T-helper 1 cell treated with Interleukin-12 subunit alpha and Interleukin-12 subunit beta and Interleukin-4 antibody, amounts not matched to agents 30 μg/mL and 1 μg/mL, for 36 hours (primary cell): Measurements from ENCODE around the gene TPCN1.

ENCODE experiments used
- H3K27ac Mint-ChIP-seq: one replicate; pipeline ENCODE4 v1.8.0; 2021; ENCODE audit warnings: mild to moderate bottlenecking, mixed read lengths
- H3K27me3 Mint-ChIP-seq: one replicate; pipeline ENCODE4 v1.8.0; 2021; ENCODE audit warnings: low read depth, mixed read lengths
- H3K36me3 Mint-ChIP-seq: one replicate; pipeline ENCODE4 v1.8.0; 2021; ENCODE audit warnings: low read depth, mixed read lengths
- H3K4me1 Mint-ChIP-seq: one replicate; pipeline ENCODE4 v1.8.0; 2021; ENCODE audit warnings: low read depth, mixed read lengths
- H3K4me3 Mint-ChIP-seq: one replicate; pipeline ENCODE4 v1.8.0; 2021; ENCODE audit warnings: mild to moderate bottlenecking, moderate library complexity, mixed read lengths
- H3K9me3 Mint-ChIP-seq: one replicate; pipeline ENCODE4 v1.8.0; 2021; ENCODE audit warnings: mixed read lengths

Gene TPCN1

GRCh38 chr12:113315358-113315757 is 94.1 kb downstream of the TPCN1 start:
- no peaks in the 10 kb centered on the region for H3K27me3 Mint-ChIP-seq
- H3K4me3 Mint-ChIP-seq, result no peak overlapping the region
- H3K36me3 Mint-ChIP-seq, result peaks cover 38% of the 10 kb centered on the region
- H3K27ac Mint-ChIP-seq, result no peak overlapping the region
- no peaks in the 10 kb centered on the region for H3K9me3 Mint-ChIP-seq
- peaks cover 7% of the 10 kb centered on the region for H3K4me1 Mint-ChIP-seq

DNA sequence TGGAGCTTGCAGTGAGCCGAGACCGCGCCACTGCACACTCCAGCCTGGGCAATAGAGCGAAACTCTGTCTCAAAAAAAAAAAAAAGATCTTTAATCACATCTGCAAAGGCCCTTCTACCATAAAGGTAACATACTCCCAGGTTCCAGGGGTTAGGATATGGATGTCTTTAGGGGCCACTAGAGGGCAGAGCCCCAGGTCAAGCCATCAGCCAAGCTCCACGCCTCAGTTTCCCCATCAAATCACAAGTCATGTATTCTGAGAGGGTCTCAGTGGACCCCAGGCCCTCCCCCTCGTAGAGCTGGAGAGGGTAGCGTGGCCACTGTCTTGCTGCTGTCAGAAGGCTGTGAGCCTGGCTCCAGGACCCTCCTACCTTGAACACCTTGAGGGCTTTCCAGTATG is 94.9 kb downstream of the TPCN1 start:
- Mint-ChIP-seq H3K4me1 (peaks cover 3% of the 10 kb centered on the region), H3K27ac (no peak overlapping the region), H3K4me3 (no peak overlapping the region), H3K36me3 (peaks cover 36% of the 10 kb centered on the region), H3K9me3 (no peaks in the 10 kb centered on the region), H3K27me3 (no peaks in the 10 kb centered on the region)

GRCh38 chr12:113317122-113317521 is 95.9 kb downstream of the TPCN1 start:
- Mint-ChIP-seq H3K4me1 (peaks cover 3% of the 10 kb centered on the region), H3K36me3 (peaks cover 37% of the 10 kb centered on the region), H3K27me3 (no peaks in the 10 kb centered on the region), H3K4me3 (no peak overlapping the region), H3K9me3 (no peaks in the 10 kb centered on the region), H3K27ac (no peak overlapping the region)

- peaks cover 46% of the 10 kb centered on the region for H3K36me3 Mint-ChIP-seq
These were observed 96.9 kb downstream of the TPCN1 start for GRCh38 chr12:113318046-113318656.

DNA sequence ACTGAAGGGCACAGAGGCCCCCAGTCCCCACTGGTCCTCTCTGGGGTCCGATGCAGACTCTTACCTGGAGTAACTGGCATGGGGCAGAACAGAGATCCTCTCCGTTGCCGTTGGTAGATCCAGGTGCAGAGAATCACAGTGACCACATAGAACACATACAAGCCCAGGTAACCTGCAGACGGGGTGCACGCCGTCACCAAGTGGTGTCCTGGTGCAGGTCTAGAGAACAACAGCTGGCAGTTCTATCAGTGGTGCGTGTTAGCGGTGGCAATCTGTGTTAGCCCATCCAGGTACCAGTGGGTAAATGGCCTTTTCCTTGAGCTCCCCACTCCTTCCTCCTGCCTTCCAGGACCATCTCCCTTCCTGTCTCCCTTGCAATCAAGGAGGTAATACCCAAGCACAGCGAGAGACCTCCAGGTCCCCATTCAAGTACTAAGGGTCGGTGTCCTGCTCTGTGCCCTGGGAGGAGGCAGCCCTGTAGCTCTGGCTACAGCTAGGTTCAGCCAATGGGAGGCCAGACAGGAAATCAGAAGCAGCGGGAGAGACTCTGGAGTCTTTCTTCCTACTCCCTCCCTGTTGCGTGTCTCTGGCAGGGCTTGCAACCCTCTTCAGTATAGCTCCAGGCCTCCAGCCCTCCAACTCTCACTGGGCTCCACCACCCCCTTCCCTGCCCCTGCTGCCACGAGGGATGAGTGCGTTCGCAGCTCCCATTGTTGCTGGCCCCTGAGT is 97.8 kb downstream of the TPCN1 start:
- Mint-ChIP-seq H3K4me1 (peaks cover 9% of the 10 kb centered on the region), H3K36me3 (peaks cover 44% of the 10 kb centered on the region), H3K4me3 (no peak overlapping the region), H3K9me3 (no peaks in the 10 kb centered on the region), H3K27me3 (no peaks in the 10 kb centered on the region), H3K27ac (no peak overlapping the region)

More at GRCh38 chr12:113318046-113318656, 96.9 kb downstream of the TPCN1 start:
- peaks cover 5% of the 10 kb centered on the region for H3K4me1 Mint-ChIP-seq
- no peaks in the 10 kb centered on the region for H3K9me3 Mint-ChIP-seq
- no peaks in the 10 kb centered on the region for H3K27me3 Mint-ChIP-seq
- no peak overlapping the region for H3K4me3 Mint-ChIP-seq
- no peak overlapping the region for H3K27ac Mint-ChIP-seq

DNA sequence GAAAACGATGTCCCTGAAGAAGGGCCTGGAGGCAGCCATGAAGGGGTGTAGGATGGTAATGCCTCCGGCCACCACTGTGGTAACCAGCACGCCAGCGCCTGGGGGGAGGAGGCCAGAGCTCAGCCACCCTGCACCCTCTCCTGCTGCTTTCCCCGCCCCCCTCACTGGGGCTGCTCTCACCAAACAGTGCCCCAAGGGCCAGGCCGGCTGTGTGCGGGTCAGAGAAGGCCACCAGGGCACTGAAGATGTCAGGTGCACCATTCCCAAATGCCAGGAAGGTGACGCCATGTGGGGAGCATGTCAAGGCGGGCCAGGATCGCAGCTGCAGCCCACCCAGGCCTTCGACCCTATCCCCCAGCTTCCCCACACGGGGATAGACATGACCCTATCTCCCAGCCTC is 99.1 kb downstream of the TPCN1 start:
- H3K27me3 Mint-ChIP-seq, result no peaks in the 10 kb centered on the region
- H3K27ac Mint-ChIP-seq, result no peak overlapping the region
- peaks cover 41% of the 10 kb centered on the region for H3K36me3 Mint-ChIP-seq
- H3K4me3 Mint-ChIP-seq, result no peak overlapping the region
- H3K4me1 Mint-ChIP-seq, result peaks cover 6% of the 10 kb centered on the region
- H3K9me3 Mint-ChIP-seq, result no peaks in the 10 kb centered on the region

DNA sequence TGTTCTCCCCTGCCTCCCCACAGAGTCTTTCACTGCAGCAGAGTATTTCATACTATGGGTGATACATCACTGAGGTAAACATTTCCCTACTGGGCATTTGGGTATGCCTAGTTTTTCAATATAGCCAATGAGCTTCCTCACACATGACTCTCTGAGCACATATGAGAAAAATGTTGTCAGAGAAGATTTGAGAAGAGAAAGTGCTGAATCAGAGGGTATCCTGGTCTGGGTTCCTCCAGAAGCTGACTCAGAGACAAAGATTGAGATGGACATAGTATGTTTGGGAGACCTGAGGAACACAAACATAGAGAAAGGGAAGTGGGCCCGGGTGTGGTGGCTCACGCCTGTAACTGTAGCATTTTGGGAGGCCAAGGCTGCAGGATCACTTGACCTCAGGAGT is 101.1 kb downstream of the TPCN1 start:
- H3K27ac Mint-ChIP-seq, result no peak overlapping the region
- no peak overlapping the region for H3K4me3 Mint-ChIP-seq
- H3K4me1 Mint-ChIP-seq, result peaks cover 12% of the 10 kb centered on the region
- H3K27me3 Mint-ChIP-seq, result no peaks in the 10 kb centered on the region
- no peaks in the 10 kb centered on the region for H3K9me3 Mint-ChIP-seq
- H3K36me3 Mint-ChIP-seq, result peaks cover 42% of the 10 kb centered on the region

- Mint-ChIP-seq H3K4me3 (no peak overlapping the region), H3K27ac (no peak overlapping the region), H3K27me3 (no peaks in the 10 kb centered on the region), H3K9me3 (no peaks in the 10 kb centered on the region), H3K4me1 (peaks cover 20% of the 10 kb centered on the region), H3K36me3 (peaks cover 40% of the 10 kb centered on the region)
These were observed 104.7 kb downstream of the TPCN1 start for GRCh38 chr12:113325916-113326315.

GRCh38 chr12:113326775-113327395 is 105.6 kb downstream of the TPCN1 start:
- peaks cover 23% of the 10 kb centered on the region for H3K4me1 Mint-ChIP-seq
- no peak overlapping the region for H3K27ac Mint-ChIP-seq
- H3K27me3 Mint-ChIP-seq, result no peaks in the 10 kb centered on the region
- H3K9me3 Mint-ChIP-seq, result no peaks in the 10 kb centered on the region
- H3K36me3 Mint-ChIP-seq, result peaks cover 44% of the 10 kb centered on the region
- no peak overlapping the region for H3K4me3 Mint-ChIP-seq

GRCh38 chr12:113328368-113328889 is 107.2 kb downstream of the TPCN1 start:
- Mint-ChIP-seq H3K27me3 (no peaks in the 10 kb centered on the region), H3K4me3 (no peak overlapping the region), H3K36me3 (peaks cover 37% of the 10 kb centered on the region), H3K4me1 (peaks cover 27% of the 10 kb centered on the region), H3K27ac (no peak overlapping the region), H3K9me3 (no peaks in the 10 kb centered on the region)

DNA sequence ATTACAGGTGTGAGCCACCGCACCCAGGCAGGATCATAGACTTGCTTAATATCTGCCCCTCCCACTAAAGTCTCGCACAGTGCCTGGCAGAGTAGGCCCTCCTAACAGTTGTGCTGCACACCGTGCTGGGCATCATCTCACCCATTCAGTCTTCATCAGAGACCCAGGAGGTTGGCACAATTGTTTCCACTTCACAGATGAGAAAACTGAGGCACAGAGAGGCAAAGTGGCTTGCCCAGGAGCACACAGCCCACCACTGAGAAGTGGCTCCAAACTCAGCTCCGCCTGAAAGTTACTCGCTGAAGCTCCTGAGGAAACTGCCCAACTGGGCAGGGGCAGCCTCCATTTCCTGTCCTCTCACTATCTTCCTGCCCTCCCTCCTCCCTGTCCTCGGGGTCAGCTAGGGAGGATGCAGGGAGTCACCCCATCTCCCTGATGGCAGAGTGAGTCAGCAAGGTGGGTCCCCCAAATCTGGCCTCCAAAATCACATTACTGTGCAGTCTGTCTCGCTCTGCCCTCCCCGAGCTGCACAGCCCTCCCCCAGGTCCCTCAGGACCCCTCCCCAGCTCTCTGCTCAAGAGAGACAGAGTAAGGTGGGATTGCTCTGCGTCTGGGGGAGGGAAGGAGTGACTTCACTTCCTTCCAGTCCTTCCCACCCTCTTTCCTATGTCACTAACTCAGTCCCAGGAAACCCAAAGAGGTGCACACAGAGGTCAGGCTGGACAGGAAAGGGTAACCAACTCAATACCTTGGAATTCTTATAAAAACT is 107.9 kb downstream of the TPCN1 start:
- H3K4me1 Mint-ChIP-seq, result peaks cover 29% of the 10 kb centered on the region
- no peak overlapping the region for H3K27ac Mint-ChIP-seq
- H3K9me3 Mint-ChIP-seq, result no peaks in the 10 kb centered on the region
- peaks cover 37% of the 10 kb centered on the region for H3K36me3 Mint-ChIP-seq
- no peaks in the 10 kb centered on the region for H3K27me3 Mint-ChIP-seq
- no peak overlapping the region for H3K4me3 Mint-ChIP-seq

- Mint-ChIP-seq H3K4me1 (peaks cover 34% of the 10 kb centered on the region), H3K36me3 (peaks cover 38% of the 10 kb centered on the region), H3K27me3 (no peaks in the 10 kb centered on the region), H3K4me3 (no peak overlapping the region), H3K9me3 (no peaks in the 10 kb centered on the region), H3K27ac (no peak overlapping the region)
These were observed 108.6 kb downstream of the TPCN1 start for GRCh38 chr12:113329791-113330417.

DNA sequence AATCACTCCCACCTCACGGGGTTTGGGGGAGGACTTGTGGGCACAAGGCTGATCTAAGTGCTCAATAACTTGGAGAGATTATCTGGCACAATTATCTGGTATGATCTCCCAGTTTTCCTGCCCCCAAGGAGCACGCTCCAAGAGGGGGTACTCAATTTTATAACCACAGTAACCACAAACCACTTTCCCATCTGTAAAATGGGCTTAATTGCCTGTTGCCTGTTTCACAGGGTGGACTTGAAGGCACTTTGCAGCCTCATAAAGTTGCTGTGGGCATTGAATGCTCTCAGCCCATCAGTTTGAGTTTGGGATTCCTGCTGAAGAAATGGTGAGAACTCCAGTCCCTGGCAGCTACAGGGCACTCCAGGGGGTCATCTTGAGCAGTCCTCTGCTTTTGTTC is 109.2 kb downstream of the TPCN1 start:
- Mint-ChIP-seq H3K9me3 (no peaks in the 10 kb centered on the region), H3K27ac (no peak overlapping the region), H3K27me3 (no peaks in the 10 kb centered on the region), H3K4me1 (peaks cover 36% of the 10 kb centered on the region), H3K4me3 (no peak overlapping the region), H3K36me3 (peaks cover 36% of the 10 kb centered on the region)
